GM15510 (cell line): ENCODE measurements around the gene CDX1.

ENCODE experiments used
- POLR2A ChIP-seq: IDR thresholded peaks from 3 replicates; pipeline ENCODE4 v1.6.1; 2011; ENCODE audit warnings: borderline replicate concordance; ENCODE audit not compliant: insufficient read length; ENCODE audit errors: extremely low read depth

CDX1 gene

GRCh38 chr5:150125334-150125733 lies 41.2 kb upstream of the CDX1 start:
- TF ChIP-seq POLR2A = no peak

GRCh38 chr5:150126199-150126920 lies 40.2 kb upstream of the CDX1 start:
- TF ChIP-seq POLR2A = no peak

GRCh38 chr5:150126921-150127265 lies 39.7 kb upstream of the CDX1 start:
- no peak for TF ChIP-seq POLR2A

GRCh38 chr5:150129454-150129812 lies 37.1 kb upstream of the CDX1 start:
- no peak for TF ChIP-seq POLR2A

DNA sequence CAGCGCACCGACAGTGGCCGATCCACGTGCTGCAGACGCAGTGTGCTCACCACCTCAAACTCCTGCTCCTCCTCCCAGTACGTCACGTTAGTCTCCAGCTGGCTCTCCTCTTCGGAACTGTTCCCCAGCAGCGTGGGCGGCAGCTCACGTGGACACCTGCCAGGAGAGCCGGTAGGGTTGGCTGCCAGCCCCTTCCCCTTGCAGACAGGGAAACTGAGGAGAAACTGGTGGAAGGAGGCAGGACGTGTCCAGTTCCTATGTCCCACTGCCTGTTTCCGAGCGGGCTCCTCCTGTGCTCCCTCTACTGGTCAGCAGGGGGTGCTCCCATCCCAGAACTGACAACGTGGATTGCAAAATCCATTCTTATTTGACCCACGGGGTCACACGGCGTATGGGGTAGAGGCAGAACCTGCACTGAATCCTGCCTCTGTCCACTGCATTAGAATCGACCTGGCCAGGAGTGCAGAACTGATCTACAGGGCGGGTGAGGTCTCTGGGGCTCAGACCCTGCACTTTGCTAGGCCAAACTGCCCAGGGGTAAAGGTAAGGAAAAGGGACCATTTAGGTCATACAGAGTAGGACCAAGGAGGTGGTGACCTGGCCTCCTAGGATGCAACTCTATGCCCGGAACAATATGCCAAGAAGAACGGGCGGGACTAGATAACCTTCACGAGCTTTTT lies 36.6 kb upstream of the CDX1 start:
- no peak for TF ChIP-seq POLR2A

- TF ChIP-seq POLR2A = no peak
Observed at GRCh38 chr5:150130493-150130922, 36.1 kb upstream of the CDX1 start.

GRCh38 chr5:150131461-150131860 lies 35.1 kb upstream of the CDX1 start:
- TF ChIP-seq POLR2A = no peak

GRCh38 chr5:150131978-150132694 lies 34.4 kb upstream of the CDX1 start:
- TF ChIP-seq POLR2A = no peak

DNA sequence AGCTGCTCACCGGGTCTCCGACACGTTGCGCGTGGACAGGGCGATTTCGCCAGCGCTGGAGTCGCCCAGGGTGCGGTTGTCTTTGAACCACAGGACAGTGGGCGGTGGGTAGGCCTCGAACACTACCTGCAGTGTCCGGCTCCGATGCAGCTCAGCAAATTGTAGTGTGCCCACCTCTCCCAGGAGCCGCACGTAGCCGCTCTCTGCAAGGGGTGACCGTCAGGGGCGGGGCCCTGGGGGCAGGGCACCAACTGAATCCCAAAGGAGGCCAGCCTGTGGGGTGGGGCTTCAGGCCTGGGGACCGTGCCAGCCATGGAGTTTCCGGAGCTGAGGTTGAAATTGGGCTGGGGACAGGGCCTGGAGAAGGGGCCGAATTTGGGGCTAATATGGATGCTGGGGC lies 33.8 kb upstream of the CDX1 start:
- TF ChIP-seq POLR2A = no peak

GRCh38 chr5:150133581-150134197 lies 32.9 kb upstream of the CDX1 start:
- no peak for TF ChIP-seq POLR2A

GRCh38 chr5:150134198-150134588 lies 32.4 kb upstream of the CDX1 start:
- TF ChIP-seq POLR2A = no peak

DNA sequence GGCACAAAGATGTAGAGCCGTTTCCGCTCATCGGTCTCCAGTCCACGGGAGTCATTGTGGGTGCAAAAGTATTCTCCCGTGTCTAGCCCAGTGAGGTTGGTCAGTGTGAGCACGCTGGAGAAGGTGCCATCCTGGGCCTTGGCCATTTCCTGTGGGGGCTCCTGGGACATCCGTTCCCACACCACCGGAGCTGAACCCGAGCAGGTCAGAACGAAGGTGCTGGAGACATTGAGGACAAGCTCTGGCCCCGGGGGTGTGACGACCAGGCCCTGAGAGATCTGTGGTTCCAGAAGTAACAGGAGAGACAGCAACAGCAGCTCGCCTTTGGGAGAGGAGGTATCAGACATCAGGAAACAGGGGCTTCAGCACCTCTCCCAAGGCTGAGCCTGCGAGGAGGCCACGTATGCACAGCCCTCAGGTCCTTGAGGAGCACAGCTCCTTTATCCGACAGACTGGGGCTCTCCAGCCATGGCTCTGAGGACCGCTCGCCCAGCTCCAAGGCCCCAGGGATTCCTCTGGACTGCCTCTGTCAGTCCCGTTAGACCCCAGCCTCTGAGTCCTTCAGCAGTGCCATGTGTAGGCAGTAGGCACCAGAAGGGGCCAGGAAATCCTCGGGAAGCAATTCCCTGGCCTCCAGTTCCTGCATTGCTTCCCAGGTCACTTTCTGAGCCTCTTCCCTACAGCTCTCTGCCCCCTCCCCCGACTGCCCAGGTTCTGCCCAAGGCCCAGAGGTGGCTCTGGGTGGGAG lies 30.8 kb upstream of the CDX1 start:
- no peak for TF ChIP-seq POLR2A

DNA sequence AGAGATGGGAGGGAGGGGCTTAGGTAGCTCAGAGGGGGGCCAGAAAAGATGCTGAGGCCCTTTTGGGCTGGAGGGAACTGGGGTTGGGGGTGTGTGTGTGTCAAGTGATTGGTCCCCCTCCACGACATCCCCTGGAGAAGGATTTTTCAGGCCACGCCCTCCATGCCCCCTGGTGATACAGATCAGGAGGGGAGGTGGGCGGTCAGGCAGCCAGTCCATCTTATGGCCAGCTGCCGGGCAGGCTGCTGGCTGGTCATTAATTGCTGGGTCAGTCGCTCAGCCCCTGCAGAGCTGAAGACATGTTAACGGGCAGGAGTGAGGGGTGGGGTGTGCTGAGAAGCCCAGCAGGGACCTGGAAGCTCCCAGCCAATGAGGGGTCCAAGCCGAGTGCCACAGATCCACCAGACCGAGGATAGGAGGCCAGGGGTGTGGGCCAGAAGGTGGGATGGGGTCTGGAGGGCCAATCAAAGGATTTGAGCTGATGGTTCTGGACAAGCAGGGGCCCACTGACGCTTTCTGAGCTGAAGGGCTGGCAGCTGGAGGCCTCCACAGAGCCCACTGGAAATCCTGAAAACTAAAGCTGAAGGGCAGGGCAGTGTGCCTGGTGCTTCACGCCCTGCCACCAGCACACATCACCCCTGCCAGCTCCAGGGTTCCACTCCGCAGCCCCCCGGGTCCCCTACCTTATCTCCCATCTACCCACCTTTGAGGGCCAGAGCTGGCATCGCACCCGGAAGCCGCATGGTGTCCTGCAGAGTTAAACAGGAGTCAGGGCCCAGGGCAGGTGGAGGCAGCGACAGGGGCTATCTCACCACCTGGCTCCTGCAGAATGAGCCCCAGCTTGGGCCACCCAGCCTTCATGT lies 30.0 kb upstream of the CDX1 start:
- no peak for TF ChIP-seq POLR2A

- TF ChIP-seq POLR2A = no peak
Observed at GRCh38 chr5:150137168-150137957, 29.2 kb upstream of the CDX1 start.

DNA sequence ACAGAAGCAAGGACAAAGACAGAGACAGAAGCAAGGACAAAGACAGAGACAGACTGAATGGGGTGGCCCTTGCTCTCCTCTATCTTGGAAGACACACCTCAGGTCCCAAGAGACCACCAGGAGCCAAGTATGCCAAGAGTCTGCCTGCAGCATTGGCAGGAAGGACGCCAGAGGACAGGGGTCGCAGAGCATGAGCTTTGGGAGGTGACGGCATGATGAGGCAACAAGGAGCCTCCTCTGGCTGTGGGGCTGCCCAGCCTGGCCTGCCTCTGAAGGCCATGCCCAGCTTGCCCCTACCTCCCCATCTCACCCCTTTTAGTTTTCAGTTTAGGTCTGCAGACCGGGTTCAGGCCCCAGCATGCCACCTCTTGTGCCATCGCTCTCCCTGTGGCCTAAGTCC lies 28.6 kb upstream of the CDX1 start:
- no peak for TF ChIP-seq POLR2A
